Body of pancreas (tissue), 4 donors: ENCODE measurements around the gene CPSF4L. TPM values are rescaled to one million over a fixed set of nuclear protein-coding genes. Genes with fewer than 3 reads are reported as not detected.

Experiments
- ATAC-seq: fragments of 150-250 bp; one replicate; pipeline ENCODE4 v1.9.1; 2016
- DNase-seq, 4 donors: peaks; one replicate each; pipeline ENCODE4 v3.0.0-alpha.2; 2019
- H3K27ac ChIP-seq, 4 donors: fragments of 200-600 bp; sonication (generic); 1 replicate in 3 of 4; 2 replicates in 1 of 4; pipeline versions ENCODE4 v1.5.1 to v1.6.1; 2016 to 2019; ENCODE audit warnings: mild to moderate bottlenecking in 1 of 4, mixed read lengths in 1 of 4, moderate library complexity in 1 of 4
- H3K27me3 ChIP-seq, 2 donors: fragments of 200-600 bp; sonication (generic); one replicate each; pipeline ENCODE4 v1.6.0; 2016; ENCODE audit warnings: mild to moderate bottlenecking in 1 of 2
- H3K36me3 ChIP-seq, 2 donors: fragments of 200-600 bp; sonication (generic); replicated peaks in 1 of 2; 2 replicates each; pipeline ENCODE4 v1.5.1; 2016; ENCODE audit warnings: low read depth in 2 of 2; ENCODE audit not compliant: insufficient read depth in 1 of 2
- H3K4me1 ChIP-seq: fragments of 200-600 bp; sonication (generic); one replicate; pipeline ENCODE4 v1.6.0; 2016
- H3K4me3 ChIP-seq, 2 donors: fragments of 200-600 bp; sonication (generic); 1 replicate in 1 of 2; 2 replicates in 1 of 2; pipeline ENCODE4 v1.5.1; 2016 to 2019
- H3K9me3 ChIP-seq, 3 donors: fragments of 200-600 bp; sonication (generic); 1 replicate in 2 of 3; 2 replicates in 1 of 3; pipeline ENCODE4 v1.5.1; 2016
- CTCF ChIP-seq, 7 experiments: fragments of 450-650 bp in 4 of 7; fragments of 200-600 bp in 3 of 7; sonication (generic) in 3 of 7; IDR thresholded peaks; one replicate each; pipeline ENCODE4 v1.5.1; 2016 to 2019; ENCODE audit warnings: antibody characterized with exemption in 7 of 7
- POLR2A ChIP-seq, 3 donors: fragments of 450-650 bp; IDR thresholded peaks; one replicate each; pipeline ENCODE4 v1.6.1; 2016; ENCODE audit warnings: antibody characterized with exemption in 3 of 3, mild to moderate bottlenecking in 2 of 3
- WGBS, 2 donors: methylation state at CpG; one replicate each; pipeline ENCODE4 v1.1.5; 2017; 5-methylcytosine and 5-hydroxymethylcytosine counted together
- intact Hi-C: fragments of 100-400 bp; cut with DNase I; formaldehyde crosslinking; loops from one replicate; pipeline ENCODE4 v1.15.1; 2023
- total RNA-seq, 2 donors: library from RNA; depleted of rRNA; stranded (reverse); fragments of >200 nt; gene quantifications; one replicate each; pipeline ENCODE4 v1.1.0, GENCODE V29; 2016

CPSF4L gene
- total RNA-seq, 2 donors from 2014 or later, result not detected

GRCh38 chr17:73214008-73214407, 47.7 kb downstream of the CPSF4L start:
- no peak overlapping the region for H3K4me3 ChIP-seq
- intact Hi-C loops, result no loop called here
- H3K27me3 ChIP-seq, result no peaks in the 10 kb centered on the region
- no peak for TF ChIP-seq POLR2A (IDR thresholded peaks at IDR 0.05)
- TF ChIP-seq CTCF (IDR thresholded peaks at IDR 0.05), result no peak
- DNase-seq (no peak), ATAC-seq (no peak)
- H3K4me1 ChIP-seq, result peaks cover 10% of the 10 kb centered on the region
- H3K9me3 ChIP-seq, result no peaks in the 10 kb centered on the region
- peaks cover 0 to 4% of the 10 kb centered on the region in 2 donors for H3K36me3 ChIP-seq
- H3K27ac ChIP-seq, result no peak overlapping the region

GRCh38 chr17:73211745-73212144, 49.9 kb downstream of the CPSF4L start:
- Histone ChIP-seq H3K4me3 (no peak overlapping the region), H3K4me1 (peaks cover 10% of the 10 kb centered on the region), H3K27me3 (no peaks in the 10 kb centered on the region), H3K9me3 (no peaks in the 10 kb centered on the region), H3K27ac (no peak overlapping the region), H3K36me3 (peaks cover 0 to 21% of the 10 kb centered on the region in 2 donors)
- DNase-seq, result no peak
- no peak for TF ChIP-seq CTCF (IDR thresholded peaks at IDR 0.05)
- TF ChIP-seq POLR2A (IDR thresholded peaks at IDR 0.05), result no peak
- intact Hi-C loops, result no loop called here
- WGBS, 2 donors, result 70 to 73% methylated on average over 13 of the region's 13 CpGs
- no peak for ATAC-seq

GRCh38 chr17:73210002-73210678, 51.5 kb downstream of the CPSF4L start:
- peaks cover 6 to 26% of the 10 kb centered on the region in 2 donors for H3K36me3 ChIP-seq
- H3K27ac ChIP-seq, result no peak overlapping the region
- H3K9me3 ChIP-seq, result no peaks in the 10 kb centered on the region
- intact Hi-C loops, result no loop called here
- H3K4me1 ChIP-seq, result peaks cover 3% of the 10 kb centered on the region
- 77 to 78% methylated on average over 8 of the region's 8 CpGs for WGBS, 2 donors
- peak; percentile 6 for ATAC-seq
- TF ChIP-seq POLR2A (IDR thresholded peaks at IDR 0.05), result no peak
- peak in 2 of 7 experiments; percentile 12 to 16 for TF ChIP-seq CTCF (IDR thresholded peaks at IDR 0.05)
- H3K27me3 ChIP-seq, result no peaks in the 10 kb centered on the region
- no peak for DNase-seq
- H3K4me3 ChIP-seq, result no peak overlapping the region

GRCh38 chr17:73209436-73209835, 52.2 kb downstream of the CPSF4L start:
- no peak for TF ChIP-seq CTCF (IDR thresholded peaks at IDR 0.05)
- TF ChIP-seq POLR2A (IDR thresholded peaks at IDR 0.05), result no peak
- Histone ChIP-seq H3K27ac (no peak overlapping the region), H3K36me3 (peaks cover 6 to 29% of the 10 kb centered on the region in 2 donors), H3K9me3 (no peaks in the 10 kb centered on the region), H3K4me3 (no peak overlapping the region), H3K4me1 (no peaks in the 10 kb centered on the region), H3K27me3 (no peaks in the 10 kb centered on the region)
- intact Hi-C loops, result no loop called here
- ATAC-seq (no peak), DNase-seq (no peak)
- WGBS, 2 donors, result 94% methylated on average over 13 of the region's 13 CpGs
